Thymus (tissue), 11 donors: Measurements from ENCODE around the gene ZNF37A. TPM values are rescaled to one million over a fixed set of nuclear protein-coding genes. Genes with fewer than 3 reads are reported as not detected.

Source experiments
- DNase-seq, 9 donors: peaks; one replicate each; pipeline ENCODE4 v3.0.0-alpha.2; 2013; ENCODE audit warnings: low spot score in 9 of 9, low read depth in 6 of 9, missing footprints in 1 of 9
- H3K27ac ChIP-seq, 2 donors: one replicate each; pipeline ENCODE4 v1.5.1; 2013; ENCODE audit warnings: control low read depth in 1 of 2, low read depth in 1 of 2, low read length in 1 of 2, mild to moderate bottlenecking in 1 of 2, moderate library complexity in 1 of 2
- H3K27me3 ChIP-seq, 2 donors: one replicate each; pipeline ENCODE4 v1.5.1; 2013; ENCODE audit warnings: low read length in 1 of 2; ENCODE audit not compliant: control insufficient read depth in 2 of 2, insufficient read depth in 1 of 2
- H3K36me3 ChIP-seq, 2 donors: one replicate each; pipeline ENCODE4 v1.5.1; 2013; ENCODE audit warnings: low read length in 1 of 2, mild to moderate bottlenecking in 1 of 2, moderate library complexity in 1 of 2; ENCODE audit not compliant: control insufficient read depth in 2 of 2, insufficient read depth in 2 of 2
- H3K4me1 ChIP-seq, 2 donors: one replicate each; pipeline ENCODE4 v1.5.1; 2013; ENCODE audit warnings: low read length in 2 of 2; ENCODE audit not compliant: control insufficient read depth in 2 of 2, insufficient read depth in 2 of 2
- H3K4me3 ChIP-seq, 2 donors: one replicate each; pipeline ENCODE4 v1.5.1; 2013; ENCODE audit warnings: low read length in 2 of 2, control low read depth in 1 of 2, mild to moderate bottlenecking in 1 of 2
- H3K9me3 ChIP-seq, 2 donors: one replicate each; pipeline ENCODE4 v1.5.1; 2013; ENCODE audit warnings: low read length in 1 of 2, mild to moderate bottlenecking in 1 of 2; ENCODE audit not compliant: control insufficient read depth in 2 of 2, insufficient read depth in 1 of 2
- WGBS: extraction: QIAGEN DNeasy Blood & Tissue Kit; methylation state at CpG from one replicate; pipeline ENCODE4 v1.1.7; 2013; 5-methylcytosine and 5-hydroxymethylcytosine counted together
- polyA plus RNA-seq: library from polyadenylated mRNA; stranded (reverse); fragments of 200-250 nt; gene quantifications from one replicate; pipeline ENCODE4 v1.2.3, GENCODE V29; 2013
- total RNA-seq: library from RNA; stranded (reverse); fragments of 120-200 nt; gene quantifications from one replicate; pipeline ENCODE4 v1.2.4, GENCODE V29; 2013
- donor health status: healthy.

Gene ZNF37A
- total and polyA plus RNA-seq, 2 donors, result 6.0 to 7.0 TPM

- Histone ChIP-seq H3K27ac (no peak overlapping the region), H3K9me3 (peaks cover 0 to 9% of the 10 kb centered on the region in 2 donors), H3K4me1 (no peaks in the 10 kb centered on the region), H3K27me3 (no peaks in the 10 kb centered on the region), H3K4me3 (no peak overlapping the region), H3K36me3 (no peaks in the 10 kb centered on the region)
- DNase-seq, result no peak
- WGBS, result 55% methylated on average over 2 of the region's 2 CpGs
Observed at GRCh38 chr10:38174336-38174735, 80.2 kb downstream of the ZNF37A start.

DNA sequence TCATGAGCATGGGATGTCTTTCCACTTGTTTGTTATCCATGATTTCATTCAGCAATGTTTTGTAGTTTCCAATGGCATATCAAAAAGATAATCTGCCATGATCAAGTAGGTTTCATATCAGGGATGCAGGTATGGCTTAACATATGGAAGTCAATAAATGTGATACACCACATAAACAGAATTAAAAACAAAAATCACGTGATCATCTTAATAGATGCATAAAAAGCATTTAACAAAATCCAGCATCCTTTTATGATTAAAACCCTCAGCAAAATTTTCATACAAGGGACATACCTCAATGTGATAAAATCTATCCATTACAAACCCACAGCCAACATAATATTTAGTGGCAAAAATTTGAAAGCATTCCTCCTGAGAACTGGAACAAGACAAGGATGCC is 90.3 kb downstream of the ZNF37A start:
- DNase-seq, result no peak
- peaks cover 0 to 3% of the 10 kb centered on the region in 2 donors for H3K9me3 ChIP-seq
- no peaks in the 10 kb centered on the region for H3K27me3 ChIP-seq
- H3K27ac ChIP-seq, result no peak overlapping the region
- 44% methylated on average over 1 of the region's 1 CpG for WGBS
- H3K4me3 ChIP-seq, result no peak overlapping the region
- H3K4me1 ChIP-seq, result no peaks in the 10 kb centered on the region
- no peaks in the 10 kb centered on the region for H3K36me3 ChIP-seq

Other genes with a start within 250 kb of the ZNF37A start
- 8.8 TPM for gene ZNF248, start 236.7 kb upstream of the ZNF37A start, total RNA-seq
- 7.6 TPM for gene ZNF248, start 236.7 kb upstream of the ZNF37A start, polyA plus RNA-seq
- gene ZNF25, start 117.7 kb upstream of the ZNF37A start, total RNA-seq, result 5.0 TPM
- 10.4 TPM for gene ZNF25, start 117.7 kb upstream of the ZNF37A start, polyA plus RNA-seq
- 20.8 TPM for gene ZNF33A, start 83.7 kb upstream of the ZNF37A start, total RNA-seq
- gene ZNF33A, start 83.7 kb upstream of the ZNF37A start, polyA plus RNA-seq, result 14.0 TPM